Tibial nerve (tissue), 4 donors: ENCODE measurements around the gene DHRS7.

Source experiments
- CTCF ChIP-seq, 5 experiments: fragments of 200-600 bp in 3 of 5; fragments of 450-650 bp in 2 of 5; sonication (generic) in 3 of 5; IDR thresholded peaks; one replicate each; pipeline ENCODE4 v1.5.1; 2016 to 2019; ENCODE audit warnings: antibody characterized with exemption in 5 of 5, mild to moderate bottlenecking in 3 of 5, moderate library complexity in 2 of 5
- EP300 ChIP-seq, 2 donors: sonication (generic); formaldehyde crosslinking; IDR thresholded peaks; one replicate each; pipeline ENCODE4 v1.6.1; 2017; ENCODE audit warnings: antibody characterized with exemption in 2 of 2, mild to moderate bottlenecking in 1 of 2
- POLR2A ChIP-seq, 2 donors: fragments of 450-650 bp; IDR thresholded peaks; one replicate each; pipeline ENCODE4 v1.6.1; 2017; ENCODE audit warnings: antibody characterized with exemption in 2 of 2, mild to moderate bottlenecking in 2 of 2, moderate library complexity in 2 of 2

GRCh38 chr14:60114881-60115280, 50.3 kb downstream of the DHRS7 start:
- TF ChIP-seq CTCF (IDR thresholded peaks at IDR 0.05) (no peak), POLR2A (IDR thresholded peaks at IDR 0.05) (no peak), EP300 (IDR thresholded peaks at IDR 0.05) (no peak)
